WTC11 (cell line): ENCODE data around the gene PPP1R14B.

ENCODE experiments used
- CREB1 ChIP-seq: sonication (generic); formaldehyde crosslinking; IDR thresholded peaks from 2 replicates; pipeline ENCODE4 v1.8.0; 2023; ENCODE audit warnings: mild to moderate bottlenecking, missing genetic modification reagents
- ELF4 ChIP-seq: sonication (generic); formaldehyde crosslinking; IDR thresholded peaks from 2 replicates; pipeline ENCODE4 v1.8.1; 2022; ENCODE audit warnings: low read depth, mild to moderate bottlenecking, moderate library complexity, missing genetic modification reagents
- NR2C2 ChIP-seq: sonication (generic); formaldehyde crosslinking; IDR thresholded peaks from 2 replicates; pipeline ENCODE4 v1.8.0; 2022; ENCODE audit warnings: mild to moderate bottlenecking, missing genetic modification reagents
- ZNF232 ChIP-seq: sonication (generic); formaldehyde crosslinking; IDR thresholded peaks from 2 replicates; pipeline ENCODE4 v1.8.0; 2022; ENCODE audit warnings: mild to moderate bottlenecking, missing genetic modification reagents
- ZNF671 ChIP-seq: fragments of 250-450 bp; sonication (Bioruptor Pico); IDR thresholded peaks from 2 replicates; pipeline ENCODE4 v1.8.0; 2021; ENCODE audit warnings: mild to moderate bottlenecking
- TF ChIP-seq, protein P1 (sequence below): fragments of 200-600 bp; IDR thresholded peaks from 2 replicates; pipeline ENCODE4 v1.8.0; 2022; ENCODE audit warnings: antibody characterized with exemption
- TF ChIP-seq, protein P2 (sequence below): sonication (generic); formaldehyde crosslinking; IDR thresholded peaks from 2 replicates; pipeline ENCODE4 v1.8.1; 2022; ENCODE audit warnings: low read depth, mild to moderate bottlenecking, moderate library complexity, missing genetic modification reagents, borderline replicate concordance
- TF ChIP-seq, protein P3 (sequence below): sonication (generic); formaldehyde crosslinking; IDR thresholded peaks from 2 replicates; pipeline ENCODE4 v1.8.1; 2023; ENCODE audit warnings: mild to moderate bottlenecking, missing genetic modification reagents, moderate library complexity

DNA sequence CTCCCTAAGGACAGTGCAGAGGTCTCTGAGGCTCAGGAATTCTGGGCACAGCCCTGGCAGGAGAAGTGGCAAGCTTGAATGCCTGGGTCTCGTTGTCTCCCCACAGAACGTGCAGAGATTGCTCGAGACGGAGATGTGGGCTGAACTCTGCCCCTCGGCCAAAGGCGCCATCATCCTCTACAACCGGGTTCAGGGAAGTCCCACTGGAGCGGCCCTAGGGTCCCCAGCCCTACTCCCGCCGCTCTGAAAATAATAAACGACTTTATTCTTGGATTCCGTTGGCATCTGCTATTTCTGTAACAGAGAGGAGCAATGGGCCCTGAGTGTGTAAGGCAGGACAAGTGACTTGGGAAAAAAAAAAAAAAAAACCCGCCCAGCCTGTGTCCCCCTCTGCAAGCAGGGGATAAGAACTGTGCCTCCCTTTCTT lies 17.0 kb downstream of the PPP1R14B start:
- TF ChIP-seq, protein P1, sequence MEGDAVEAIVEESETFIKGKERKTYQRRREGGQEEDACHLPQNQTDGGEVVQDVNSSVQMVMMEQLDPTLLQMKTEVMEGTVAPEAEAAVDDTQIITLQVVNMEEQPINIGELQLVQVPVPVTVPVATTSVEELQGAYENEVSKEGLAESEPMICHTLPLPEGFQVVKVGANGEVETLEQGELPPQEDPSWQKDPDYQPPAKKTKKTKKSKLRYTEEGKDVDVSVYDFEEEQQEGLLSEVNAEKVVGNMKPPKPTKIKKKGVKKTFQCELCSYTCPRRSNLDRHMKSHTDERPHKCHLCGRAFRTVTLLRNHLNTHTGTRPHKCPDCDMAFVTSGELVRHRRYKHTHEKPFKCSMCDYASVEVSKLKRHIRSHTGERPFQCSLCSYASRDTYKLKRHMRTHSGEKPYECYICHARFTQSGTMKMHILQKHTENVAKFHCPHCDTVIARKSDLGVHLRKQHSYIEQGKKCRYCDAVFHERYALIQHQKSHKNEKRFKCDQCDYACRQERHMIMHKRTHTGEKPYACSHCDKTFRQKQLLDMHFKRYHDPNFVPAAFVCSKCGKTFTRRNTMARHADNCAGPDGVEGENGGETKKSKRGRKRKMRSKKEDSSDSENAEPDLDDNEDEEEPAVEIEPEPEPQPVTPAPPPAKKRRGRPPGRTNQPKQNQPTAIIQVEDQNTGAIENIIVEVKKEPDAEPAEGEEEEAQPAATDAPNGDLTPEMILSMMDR, result no peak
- TF ChIP-seq NR2C2 (CRISPR knock-in tag), result no peak
- TF ChIP-seq, protein P2, sequence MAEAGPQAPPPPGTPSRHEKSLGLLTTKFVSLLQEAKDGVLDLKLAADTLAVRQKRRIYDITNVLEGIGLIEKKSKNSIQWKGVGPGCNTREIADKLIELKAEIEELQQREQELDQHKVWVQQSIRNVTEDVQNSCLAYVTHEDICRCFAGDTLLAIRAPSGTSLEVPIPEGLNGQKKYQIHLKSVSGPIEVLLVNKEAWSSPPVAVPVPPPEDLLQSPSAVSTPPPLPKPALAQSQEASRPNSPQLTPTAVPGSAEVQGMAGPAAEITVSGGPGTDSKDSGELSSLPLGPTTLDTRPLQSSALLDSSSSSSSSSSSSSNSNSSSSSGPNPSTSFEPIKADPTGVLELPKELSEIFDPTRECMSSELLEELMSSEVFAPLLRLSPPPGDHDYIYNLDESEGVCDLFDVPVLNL (CRISPR knock-in tag), result no peak
- no peak for TF ChIP-seq CREB1 (CRISPR knock-in tag)
- no peak for TF ChIP-seq ZNF232 (CRISPR knock-in tag)
- TF ChIP-seq ELF4, result no peak
- TF ChIP-seq ZNF671 (CRISPR knock-in tag), result no peak
- TF ChIP-seq, protein P3, sequence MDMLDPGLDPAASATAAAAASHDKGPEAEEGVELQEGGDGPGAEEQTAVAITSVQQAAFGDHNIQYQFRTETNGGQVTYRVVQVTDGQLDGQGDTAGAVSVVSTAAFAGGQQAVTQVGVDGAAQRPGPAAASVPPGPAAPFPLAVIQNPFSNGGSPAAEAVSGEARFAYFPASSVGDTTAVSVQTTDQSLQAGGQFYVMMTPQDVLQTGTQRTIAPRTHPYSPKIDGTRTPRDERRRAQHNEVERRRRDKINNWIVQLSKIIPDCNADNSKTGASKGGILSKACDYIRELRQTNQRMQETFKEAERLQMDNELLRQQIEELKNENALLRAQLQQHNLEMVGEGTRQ (CRISPR knock-in tag), result no peak
